SKM-1 (cell line): Measurements from ENCODE around the gene CARD11.
"Not testable (repeated sequence)": the region's sequence is repeated elsewhere in the genome, so short reads cannot be mapped to it uniquely, and the experiment has no call there.

Experiments
- DNase-seq: peaks from one replicate; lab custom pipeline; 2025; ENCODE audit not compliant: unreplicated experiment; lab: John Stamatoyannopoulos, UW

The CARD11 gene

DNA sequence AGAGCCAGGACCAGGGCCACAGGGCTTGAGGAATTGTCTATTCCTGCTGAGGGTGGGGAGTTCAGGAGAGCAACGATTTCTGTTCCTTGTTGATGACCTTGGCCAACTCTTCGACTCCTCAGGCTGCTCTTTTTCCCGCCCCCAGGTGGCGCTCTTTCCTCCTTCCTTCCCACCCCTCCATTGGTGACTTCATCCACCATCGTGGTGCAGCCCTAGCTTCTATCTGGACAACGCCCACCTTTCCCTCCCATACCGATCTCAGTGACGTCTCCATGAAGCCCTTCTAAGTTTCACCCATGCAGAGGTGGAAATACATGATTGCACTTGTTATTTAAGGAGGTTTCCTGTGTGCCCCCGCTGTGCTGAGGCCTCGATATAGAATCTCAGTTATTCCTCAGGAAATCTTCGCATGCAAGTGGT is 22.1 kb upstream of the CARD11 start:
- no peak for DNase-seq

DNA sequence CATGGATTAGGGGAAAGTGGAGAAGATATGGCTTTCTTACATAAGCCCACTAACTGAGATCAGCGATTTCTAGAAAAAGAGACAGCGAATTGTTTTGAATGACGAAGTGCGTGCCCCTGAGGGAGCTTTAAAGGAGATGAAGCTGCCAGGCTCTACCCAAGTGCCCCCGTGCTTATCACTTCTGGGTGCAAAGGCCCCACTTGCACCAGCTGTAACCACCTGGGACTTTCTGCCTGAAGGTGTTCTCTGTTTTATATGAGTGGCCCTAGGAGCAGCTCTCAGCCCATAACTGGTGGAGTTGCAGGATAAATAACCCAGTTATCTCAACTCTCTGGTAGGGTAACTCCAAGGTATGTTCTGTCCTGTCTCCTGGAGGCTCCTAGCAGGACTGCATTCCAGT is 20.4 kb upstream of the CARD11 start:
- DNase-seq: no peak

DNA sequence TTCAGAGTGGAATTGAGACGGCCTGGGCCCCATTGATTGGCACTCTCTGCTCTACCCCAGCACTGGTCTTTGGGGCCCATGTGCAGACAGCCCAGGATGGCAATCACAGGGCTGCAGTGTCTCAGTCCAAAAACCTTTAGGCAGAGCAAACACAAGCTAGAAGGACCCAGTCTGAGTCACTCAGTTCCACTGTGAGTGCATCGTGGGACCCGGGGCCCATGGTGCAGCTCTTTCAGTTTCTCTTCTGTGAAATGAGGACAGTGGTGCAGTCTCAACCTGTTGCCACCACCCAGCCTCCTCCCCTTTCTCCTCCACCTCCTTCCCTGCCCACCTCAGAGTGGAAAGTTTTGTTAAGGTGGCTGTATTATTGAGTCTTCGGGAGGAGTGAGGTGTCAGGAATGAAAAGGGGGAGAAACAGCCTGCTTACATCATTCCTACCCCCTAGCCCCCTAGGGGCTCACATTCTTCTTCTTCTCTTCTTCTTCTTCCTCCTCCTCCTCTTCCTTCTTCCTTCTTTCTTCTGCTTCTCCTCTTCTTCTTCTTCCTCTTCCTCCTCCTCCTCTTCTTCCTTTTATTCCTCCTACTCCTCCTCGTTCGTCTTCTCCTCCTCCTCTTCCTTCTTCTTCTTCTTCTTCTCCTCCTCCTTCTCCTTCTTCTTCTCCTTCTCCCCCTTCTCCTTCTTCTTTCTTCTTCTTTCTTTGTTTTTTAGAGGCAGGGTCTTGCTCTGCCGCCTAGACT is 19.5 kb upstream of the CARD11 start:
- DNase-seq: no peak

DNA sequence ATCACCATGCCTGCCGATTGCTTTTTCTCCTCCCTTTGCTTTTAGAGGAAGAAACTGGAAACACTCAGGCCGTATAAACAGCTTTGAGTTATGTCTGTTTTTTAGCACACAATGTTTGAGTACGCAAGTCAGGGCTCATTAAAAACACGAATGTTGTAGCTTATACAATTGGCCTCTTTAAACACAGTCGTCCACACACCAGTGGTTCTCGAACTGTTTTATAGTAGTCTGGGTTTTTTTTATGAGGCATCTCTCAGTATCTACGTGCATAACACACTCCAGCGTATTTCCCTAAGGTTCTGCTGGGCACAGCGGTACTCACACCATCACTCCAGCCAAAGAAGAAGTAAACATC is 13.4 kb upstream of the CARD11 start:
- no peak for DNase-seq

DNA sequence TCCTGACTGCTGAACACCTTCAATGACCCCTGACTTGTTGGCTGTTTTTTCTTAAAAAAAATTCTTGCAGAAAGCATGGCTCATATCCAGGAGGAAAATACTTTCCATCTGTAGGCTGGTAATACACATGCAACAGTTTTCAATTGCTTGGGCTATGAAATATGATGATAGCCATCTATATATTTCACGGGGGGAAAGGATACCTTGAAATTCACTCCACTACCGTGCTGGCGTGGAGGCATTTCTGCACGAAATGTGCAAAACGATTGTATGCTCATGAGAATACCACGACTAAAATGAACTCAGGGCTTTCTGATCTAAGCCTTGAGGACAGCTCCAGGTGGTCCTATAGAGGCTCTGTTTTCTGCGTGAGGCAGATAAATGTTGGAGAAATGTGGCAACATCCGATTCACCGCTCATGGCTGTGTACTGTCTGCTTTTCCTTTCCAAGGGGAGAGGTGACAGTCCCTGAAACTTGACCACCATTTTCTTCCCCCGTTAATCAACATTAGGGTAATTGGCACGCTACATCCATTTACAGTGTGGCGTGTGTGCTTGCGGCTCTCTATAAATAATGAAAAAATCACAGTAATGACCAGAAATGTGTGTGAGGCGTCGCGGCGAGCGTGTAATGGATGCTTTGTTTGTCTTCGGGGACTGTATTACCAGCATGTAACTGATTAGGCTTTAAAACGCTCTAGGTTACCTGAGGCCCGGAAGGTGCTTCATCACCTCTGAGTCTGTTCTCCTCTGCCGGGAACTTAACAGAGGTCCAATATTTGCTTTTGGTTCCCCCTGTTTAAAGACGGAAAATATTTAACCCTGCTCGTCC is 12.8 kb upstream of the CARD11 start:
- no peak for DNase-seq

DNA sequence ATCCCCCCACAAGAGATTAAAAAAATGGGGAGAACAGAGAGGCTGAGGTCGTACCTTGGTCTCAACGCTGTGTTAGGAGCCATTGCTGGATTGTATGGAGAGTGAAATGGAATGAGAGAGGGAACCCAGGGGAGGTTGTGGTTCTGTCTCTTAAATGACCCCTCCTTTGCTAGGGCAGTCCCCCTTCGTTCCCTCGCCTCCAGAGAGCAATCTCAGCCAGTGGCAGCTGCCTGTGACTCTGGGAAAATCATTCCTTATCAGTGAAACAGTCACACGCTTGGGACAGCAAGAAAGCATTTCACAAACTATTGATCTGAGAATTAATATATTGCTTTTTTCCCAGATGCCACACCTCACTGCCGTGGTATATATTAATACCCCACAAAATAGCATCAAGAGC is 12.0 kb upstream of the CARD11 start:
- no peak for DNase-seq

DNA sequence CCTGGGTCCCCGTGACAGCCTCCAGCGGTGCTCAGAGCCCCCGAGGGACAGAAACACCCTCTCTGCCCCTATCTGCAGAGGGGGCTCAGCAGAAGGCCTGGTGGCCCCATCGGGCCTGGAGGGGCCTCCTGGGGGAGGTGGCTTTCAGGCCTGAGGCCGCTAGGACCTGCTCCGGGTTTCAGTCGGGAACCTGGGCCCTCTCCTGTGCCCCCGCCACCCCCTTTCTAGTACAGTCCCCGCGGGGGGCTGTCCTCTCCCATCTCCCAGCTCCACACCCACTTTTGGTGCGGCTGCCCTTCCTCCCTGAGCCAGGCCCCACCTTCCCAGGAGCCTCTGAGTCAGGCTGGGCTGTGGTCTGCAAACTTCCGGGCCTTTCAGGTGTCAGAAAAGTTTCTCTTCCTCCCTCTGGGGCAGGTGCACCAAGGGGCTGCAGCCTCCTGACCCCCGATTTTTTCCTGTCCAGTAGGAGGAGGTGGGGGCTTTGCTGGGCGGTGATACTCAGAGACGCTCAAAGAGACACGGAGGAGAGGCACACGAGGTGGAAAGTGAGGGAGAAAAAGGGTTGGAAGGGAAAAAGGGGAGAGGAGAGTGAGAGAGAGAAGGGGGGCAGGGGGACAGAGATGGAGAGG is 692 bp downstream of the CARD11 start:
- no peak for DNase-seq

DNA sequence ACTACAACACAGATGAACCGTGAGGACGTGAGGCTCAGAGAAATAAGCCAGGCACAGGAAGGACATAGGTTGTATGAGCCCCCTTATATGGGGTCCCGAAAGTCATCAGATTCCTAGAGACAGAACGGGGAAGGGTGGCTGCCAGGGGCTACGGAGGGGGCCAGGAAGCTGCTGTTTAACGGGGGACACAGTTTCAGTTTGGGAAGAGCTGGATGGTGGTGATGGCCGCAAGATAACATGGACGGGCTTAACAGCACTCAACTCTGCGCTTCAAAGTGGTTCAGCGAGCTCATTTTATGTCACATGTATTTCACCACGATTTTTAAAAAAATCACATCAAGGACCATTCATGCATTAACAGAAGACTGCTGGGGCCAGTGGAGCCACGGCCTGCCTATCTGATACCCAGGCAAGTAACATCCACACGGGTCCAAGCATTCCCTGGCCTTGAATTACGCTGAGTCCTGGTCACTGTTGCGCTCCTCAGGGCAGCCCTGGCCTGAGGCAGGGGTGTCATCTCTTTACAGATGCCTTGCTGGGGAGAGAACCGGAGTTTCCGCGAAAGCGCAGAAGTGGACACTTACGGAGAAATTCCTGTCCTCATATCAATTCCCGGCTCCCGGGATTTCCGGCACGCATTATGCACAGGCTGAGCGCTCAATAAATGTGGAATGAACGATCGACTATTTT is 1.5 kb downstream of the CARD11 start:
- no peak for DNase-seq

DNA sequence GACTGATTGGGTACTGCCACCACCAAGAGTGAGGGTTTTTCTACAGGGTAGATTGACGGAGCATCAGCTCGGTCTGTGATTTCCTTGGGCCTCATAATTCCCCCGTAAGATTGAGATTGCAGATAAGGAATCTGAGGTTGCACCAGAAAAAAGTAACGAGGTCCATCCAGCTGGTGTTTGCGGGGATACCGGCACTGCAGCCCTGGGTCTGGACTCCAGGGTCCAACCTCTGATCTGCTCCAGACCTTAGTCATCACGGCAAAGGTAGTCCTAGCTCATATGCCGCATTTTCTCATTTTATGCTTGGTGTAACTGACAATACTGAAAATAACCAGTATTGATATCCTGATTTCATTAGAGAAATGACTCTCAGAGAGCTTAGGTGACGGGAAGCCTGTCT is 3.9 kb downstream of the CARD11 start:
- DNase-seq: no peak

DNA sequence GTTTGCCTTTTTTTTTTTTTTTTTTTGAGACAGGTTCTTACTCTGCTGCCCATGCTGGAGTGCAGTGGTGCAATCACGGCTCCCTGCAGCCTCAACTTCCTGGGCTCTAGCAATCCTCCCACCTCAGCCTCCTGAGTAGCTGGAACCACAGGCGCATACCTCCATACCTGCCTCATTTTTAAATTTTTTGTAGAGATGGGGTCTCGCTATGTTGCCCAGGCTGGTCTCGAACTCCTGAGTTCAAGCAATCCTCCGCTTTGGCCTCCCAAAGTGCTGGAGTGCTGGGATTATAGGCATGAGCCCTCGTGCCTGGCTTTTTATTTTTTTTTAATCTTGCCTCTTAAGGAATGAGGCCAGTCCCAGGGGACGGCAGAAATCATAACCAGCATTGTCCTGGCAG is 5.7 kb downstream of the CARD11 start:
- DNase-seq: not testable (repeated sequence)

DNA sequence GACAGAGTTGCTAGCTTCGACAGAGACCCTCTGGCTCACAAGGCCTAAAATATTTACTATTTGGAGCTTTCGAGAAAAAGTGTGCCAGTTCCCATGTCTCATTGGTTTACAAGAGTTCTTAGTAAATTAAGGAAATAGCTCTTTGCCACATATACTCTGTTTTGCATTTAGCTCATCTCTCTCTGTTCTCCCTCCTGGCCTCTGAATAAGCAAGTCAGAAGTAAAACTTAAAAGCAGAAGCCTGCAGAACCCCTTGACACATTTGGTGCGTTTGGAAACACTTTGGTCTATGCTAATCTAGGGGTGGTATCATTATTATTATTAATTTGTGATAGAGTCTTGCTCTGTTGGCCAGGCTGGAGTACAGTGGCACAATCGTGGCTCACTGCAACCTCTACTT is 6.4 kb downstream of the CARD11 start:
- no peak for DNase-seq

DNA sequence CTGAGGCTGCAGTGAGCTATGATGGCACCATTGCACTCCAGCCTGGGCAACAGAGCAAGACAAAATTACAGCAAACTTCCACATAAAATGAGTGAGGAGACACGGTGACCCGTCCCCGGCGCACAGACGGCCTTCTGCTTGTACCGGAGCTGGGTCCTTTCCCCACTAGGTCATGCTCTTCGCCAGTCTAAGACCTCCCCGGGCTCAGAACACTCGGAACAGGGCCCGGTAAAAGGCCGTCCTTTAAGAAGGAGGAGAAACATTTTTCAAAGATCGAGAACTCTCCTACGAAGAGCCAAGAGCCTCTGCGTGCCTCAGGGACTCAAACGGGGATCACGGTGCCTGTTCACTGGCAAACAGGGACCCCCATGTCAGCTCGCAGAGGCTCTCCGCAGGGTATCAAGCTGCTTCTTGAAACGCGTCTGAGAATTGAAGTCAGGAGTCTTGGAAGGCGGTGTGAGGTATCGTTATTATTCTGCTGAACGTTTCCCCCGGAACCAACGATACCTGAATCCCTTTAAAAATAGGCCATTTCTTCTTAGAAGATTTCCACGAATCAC is 9.0 kb downstream of the CARD11 start:
- no peak for DNase-seq

DNA sequence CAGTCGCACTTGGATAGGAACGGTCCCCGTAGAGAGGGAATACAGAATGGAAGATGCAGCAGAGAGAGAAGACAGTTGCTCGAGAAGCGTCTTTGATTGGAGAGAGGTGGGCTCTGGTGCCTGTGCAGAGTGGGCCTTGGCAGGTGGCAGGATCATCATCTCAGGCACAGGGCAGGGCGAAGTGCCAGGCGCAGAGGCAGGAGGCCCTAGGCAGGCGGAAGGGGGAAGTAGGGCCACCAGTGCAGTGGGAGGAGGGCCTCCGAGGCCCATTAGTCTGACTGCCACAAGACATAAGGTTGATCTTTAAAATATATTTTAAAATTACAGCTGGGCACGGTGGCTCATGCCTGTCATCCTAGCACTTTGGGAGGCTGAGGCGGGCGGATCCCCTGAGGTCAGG is 10.1 kb downstream of the CARD11 start:
- no peak for DNase-seq

DNA sequence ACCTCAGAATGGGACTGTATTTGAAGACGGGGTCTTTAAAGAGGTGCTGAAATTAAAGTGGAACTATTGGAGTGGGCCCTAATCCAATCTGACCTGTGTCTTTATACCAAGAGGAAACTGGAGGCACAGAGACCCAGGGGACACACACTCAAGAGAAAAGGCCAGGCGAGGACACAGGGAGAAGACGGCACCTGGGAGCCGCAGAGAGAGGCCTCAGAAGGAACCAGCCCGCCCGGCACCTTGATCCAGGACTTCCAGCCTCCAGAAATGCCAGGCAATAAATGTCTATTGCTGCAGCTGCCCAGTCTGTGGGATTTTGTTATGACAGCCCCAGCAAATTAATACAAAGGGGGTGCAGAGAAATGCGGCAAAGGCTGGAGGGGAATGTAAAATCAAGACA is 10.5 kb downstream of the CARD11 start:
- no peak for DNase-seq

DNA sequence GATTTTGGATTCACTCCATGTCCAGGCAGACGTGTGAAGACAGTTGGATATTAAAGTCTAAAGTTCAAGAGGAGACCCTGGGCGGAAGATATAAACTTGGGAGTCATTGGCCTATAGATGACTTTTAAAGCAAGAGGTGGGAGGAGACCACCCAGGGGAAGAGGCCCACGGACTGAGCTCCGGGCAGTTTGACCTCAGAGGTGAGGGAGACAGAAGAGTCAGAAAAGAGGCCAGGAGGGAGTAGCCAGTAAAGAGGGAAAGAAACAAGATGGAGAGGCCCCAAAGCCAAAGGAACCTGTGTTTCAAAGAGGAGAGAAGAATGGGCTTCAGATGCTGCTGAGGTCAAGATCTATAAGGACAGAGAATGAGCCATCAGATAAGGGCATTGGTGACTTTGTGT is 11.4 kb downstream of the CARD11 start:
- no peak for DNase-seq

DNA sequence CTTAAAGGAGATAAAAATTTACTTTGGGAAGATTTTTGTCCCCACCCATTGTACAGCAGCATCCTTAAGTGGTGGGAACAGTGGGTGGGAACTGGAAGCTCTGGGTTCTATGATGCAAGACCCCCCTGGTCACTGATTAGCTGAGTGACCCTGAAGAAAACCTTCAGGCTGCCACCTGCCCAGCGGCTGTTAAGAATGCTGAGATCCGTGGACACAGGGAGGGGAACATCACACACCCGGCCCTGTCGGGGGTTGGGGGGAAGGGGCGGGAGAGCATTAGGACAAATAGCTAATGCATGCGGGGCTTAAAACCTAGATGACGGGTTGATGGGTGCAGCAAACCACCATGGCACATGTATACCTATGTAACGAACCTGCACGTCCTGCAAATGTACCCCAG is 14.5 kb downstream of the CARD11 start:
- no peak for DNase-seq

DNA sequence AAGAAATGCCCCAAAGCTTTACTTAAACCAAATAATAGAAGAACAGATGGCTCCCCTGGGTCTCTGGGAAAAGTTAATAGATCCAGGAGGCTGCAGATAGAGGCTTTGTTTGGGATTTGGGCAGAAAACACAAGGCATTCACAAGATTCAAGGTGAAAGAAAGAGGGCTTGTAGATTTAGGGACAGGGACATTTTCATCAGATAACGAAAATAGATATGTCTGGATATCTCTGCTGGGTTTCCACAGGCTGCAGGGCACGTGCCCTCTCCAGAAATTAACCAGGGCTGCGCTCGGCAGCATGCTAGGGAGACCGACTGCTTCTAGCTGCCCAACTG is 14.9 kb downstream of the CARD11 start:
- DNase-seq: no peak

DNA sequence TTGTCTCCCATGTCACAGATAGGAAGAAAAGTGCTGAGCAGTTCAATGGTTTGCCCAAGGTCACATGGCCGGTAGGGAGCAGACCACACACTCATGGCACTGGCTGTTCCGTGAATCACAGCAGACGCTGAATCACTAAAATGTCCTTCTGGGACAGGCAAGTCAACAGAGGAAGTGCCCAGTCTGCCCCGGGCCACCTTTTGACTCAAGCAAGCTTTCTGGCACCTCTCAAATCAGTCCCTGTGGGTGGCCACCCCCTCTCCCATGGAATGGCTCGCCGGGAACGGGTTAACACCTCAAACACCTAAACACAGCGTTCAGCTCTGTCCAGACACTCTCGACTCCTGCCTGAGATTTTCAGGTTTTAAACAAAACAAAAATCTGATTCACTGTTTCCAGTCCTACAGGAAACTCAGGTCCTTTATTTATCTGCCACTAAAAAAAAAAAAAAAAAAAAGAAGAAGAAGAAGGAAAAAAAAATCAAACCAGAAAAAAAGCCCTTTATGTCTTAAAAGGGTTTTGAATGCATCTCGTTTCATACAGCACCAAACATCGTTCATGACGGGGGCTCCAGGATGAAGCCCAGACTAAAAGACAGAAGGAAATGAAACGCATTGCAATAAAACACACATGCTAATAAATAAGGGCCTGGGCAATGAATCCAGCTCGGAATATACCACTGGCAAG is 15.5 kb downstream of the CARD11 start:
- DNase-seq: no peak

DNA sequence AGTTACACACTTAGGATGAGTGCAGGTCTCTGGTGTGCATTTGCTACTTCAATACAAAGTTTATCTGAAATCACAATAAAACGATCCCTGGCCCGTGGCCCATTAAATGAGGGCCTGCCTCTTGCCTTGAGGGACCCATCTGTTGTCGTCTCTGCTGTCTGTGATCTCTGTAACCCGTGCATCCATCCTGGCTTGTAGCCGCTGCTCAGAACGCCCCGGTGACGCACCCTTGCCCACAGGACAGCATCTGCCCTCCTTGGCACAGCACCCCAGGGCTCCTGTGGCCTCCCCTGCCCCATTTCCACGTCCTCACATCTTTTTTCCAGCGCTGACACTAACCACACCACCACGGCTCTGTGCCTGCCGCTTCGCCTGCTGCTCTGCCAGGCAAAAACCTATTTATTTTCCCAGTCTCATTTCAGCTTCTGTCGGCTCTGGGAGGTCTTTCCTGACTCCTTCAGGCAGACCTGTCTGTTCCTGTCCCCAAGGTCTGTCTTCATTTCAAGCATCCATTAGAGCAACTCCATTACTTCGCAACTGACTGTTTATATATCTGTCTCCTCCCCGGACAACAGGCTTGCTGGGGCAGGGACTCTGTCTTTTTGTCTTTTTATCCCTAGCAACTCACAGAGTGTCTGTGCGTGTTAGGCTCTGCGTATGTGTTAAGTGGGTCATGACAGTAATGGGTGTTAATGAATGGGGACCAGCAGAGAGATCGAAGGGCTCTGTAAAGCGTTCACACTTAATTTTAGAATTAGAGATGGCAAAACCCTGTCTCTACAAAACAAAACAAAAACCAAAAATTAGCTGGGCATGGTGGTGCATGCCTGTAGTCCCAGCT is 16.4 kb downstream of the CARD11 start:
- no peak for DNase-seq

DNA sequence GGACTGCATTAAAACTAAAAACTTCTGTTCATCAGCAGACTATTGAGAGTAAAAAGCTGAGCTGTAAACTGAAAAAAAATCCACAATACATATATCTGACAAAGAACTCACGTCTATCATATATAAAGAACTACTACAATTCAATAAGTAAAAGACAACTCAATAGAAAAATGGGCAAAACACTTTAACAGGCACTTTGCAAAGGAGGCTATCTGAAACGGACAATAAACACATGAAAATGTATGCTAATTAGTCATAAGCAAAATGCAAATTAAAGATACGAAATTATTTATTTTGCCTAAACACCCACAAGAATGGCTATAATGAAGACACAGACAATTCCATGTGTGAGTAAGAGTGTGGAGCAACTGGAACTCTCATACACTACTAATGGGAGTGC is 18.1 kb downstream of the CARD11 start:
- DNase-seq: no peak
